Measurements from ENCODE around the gene WDR90. TPM values are rescaled to one million over a fixed set of nuclear protein-coding genes. Genes with fewer than 3 reads are reported as not detected.

WDR90 gene
- polyA plus RNA-seq, 2 of the 4 experiments (the other 2 are of a cell fraction): 6.5 to 30.7 TPM

GRCh38 chr16:649631-650030 lies 466 bp downstream of the WDR90 start:
- no peaks in the 10 kb centered on the region for H3K9me3 ChIP-seq
- 90% methylated on average over 4 of the region's 44 CpGs for WGBS (ENCODE audit: missing lambda C conversion rate)
- peak overlapping the region; percentile 79 for H3K4me3 ChIP-seq
- ATAC-seq (peak in 1 of 2 experiments; percentile 8; a peak in 1 of 6 replicates), FAIRE-seq (no peak), DNase-seq (ENCODE audit: low read depth in 1 of 2, low spot score in 1 of 2) (no peak)
- H3K27ac ChIP-seq: peak overlapping the region; percentile 90 to 99
- POLR2A ChIA-PET: interaction anchor here (0.6 to 1.3 kb wide), 4 partner anchors 13 to 773 kb away, joined by 3 to 6 read pairs (median 4); partner anchors contain the start of genes METTL26 and RHBDL1
- no peak for TF ChIP-seq JUNB (IDR thresholded peaks at IDR 0.05)
- no peak for TF ChIP-seq HDAC2 (IDR thresholded peaks at IDR 0.05)
- no peak for TF ChIP-seq RFX5 (IDR thresholded peaks at IDR 0.05)
- no peak for TF ChIP-seq FOSB (CRISPR knock-in tag; IDR thresholded peaks at IDR 0.05)
- no peak for TF ChIP-seq BHLHE40 (IDR thresholded peaks at IDR 0.05; ENCODE audit: low read depth, low read length)
- TF ChIP-seq PHF8 (IDR thresholded peaks at IDR 0.05; ENCODE audit: borderline replicate concordance, low read depth): no peak
- no peak for TF ChIP-seq NFE2L2 (conservative IDR thresholded peaks at IDR 0.05; ENCODE audit: low read length)
- TF ChIP-seq CBX2 (IDR thresholded peaks at IDR 0.05; ENCODE audit: borderline replicate concordance, low read depth): no peak
- TF ChIP-seq, protein P1, sequence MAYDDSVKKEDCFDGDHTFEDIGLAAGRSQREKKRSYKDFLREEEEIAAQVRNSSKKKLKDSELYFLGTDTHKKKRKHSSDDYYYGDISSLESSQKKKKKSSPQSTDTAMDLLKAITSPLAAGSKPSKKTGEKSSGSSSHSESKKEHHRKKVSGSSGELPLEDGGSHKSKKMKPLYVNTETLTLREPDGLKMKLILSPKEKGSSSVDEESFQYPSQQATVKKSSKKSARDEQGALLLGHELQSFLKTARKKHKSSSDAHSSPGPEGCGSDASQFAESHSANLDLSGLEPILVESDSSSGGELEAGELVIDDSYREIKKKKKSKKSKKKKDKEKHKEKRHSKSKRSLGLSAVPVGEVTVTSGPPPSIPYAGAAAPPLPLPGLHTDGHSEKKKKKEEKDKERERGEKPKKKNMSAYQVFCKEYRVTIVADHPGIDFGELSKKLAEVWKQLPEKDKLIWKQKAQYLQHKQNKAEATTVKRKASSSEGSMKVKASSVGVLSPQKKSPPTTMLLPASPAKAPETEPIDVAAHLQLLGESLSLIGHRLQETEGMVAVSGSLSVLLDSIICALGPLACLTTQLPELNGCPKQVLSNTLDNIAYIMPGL (CRISPR knock-in tag; IDR thresholded peaks at IDR 0.05; ENCODE audit: borderline replicate concordance): no peak
- TF ChIP-seq RCOR1 (IDR thresholded peaks at IDR 0.05; ENCODE audit: low read depth, low read length): no peak
- peaks cover 41% of the 10 kb centered on the region for H3K4me1 ChIP-seq
- CTCF ChIA-PET: interaction anchor here (1.1 to 6.1 kb wide), 7 partner anchors 10 to 31 kb away, joined by 3 to 64 read pairs (median 3); partner anchors contain the start of genes RHOT2 and STUB1
- H3K4me2 ChIP-seq: peak overlapping the region; percentile 93

DNA sequence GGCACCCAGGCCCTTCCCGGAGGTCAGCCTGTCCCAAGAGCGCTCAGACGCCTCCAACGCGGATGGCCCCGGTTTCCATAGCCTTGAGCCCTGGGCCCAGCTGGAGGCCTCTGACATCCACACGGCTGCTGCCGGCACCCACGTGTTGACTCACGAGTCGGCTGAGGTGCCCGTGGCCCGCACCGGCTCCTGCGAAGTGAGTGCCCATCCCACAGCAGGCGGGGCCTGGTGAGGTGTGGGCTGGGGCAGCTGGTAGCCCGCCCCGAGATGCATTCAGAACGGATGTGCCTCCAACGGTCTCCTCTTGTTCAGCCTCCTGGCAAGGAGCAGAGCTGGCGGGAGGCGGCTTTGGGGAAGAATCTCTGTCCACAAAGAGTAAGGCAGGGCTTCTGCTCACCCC lies 2.7 kb downstream of the WDR90 start:
- 84% methylated on average over 6 of the region's 22 CpGs for WGBS (ENCODE audit: missing lambda C conversion rate)
- CTCF ChIA-PET: interaction anchor here (2.3 to 6.1 kb wide), 3 partner anchors 8 to 16 kb away, joined by 10 to 64 read pairs (median 16); partner anchors contain the start of gene RHOT2
- H3K4me2 ChIP-seq: no peak overlapping the region
- no peak for ATAC-seq
- no peak for TF ChIP-seq JUN (IDR thresholded peaks at IDR 0.05)
- TF ChIP-seq RARB (CRISPR knock-in tag; IDR thresholded peaks at IDR 0.05): no peak
- no peak for TF ChIP-seq RCOR1 (IDR thresholded peaks at IDR 0.05; ENCODE audit: low read depth, low read length)
- no peak for TF ChIP-seq EP300 (IDR thresholded peaks at IDR 0.05)
- TF ChIP-seq ATOH8 (CRISPR knock-in tag; IDR thresholded peaks at IDR 0.05; ENCODE audit: low read depth): no peak
- no peak for TF ChIP-seq ZNF302 (CRISPR knock-in tag; IDR thresholded peaks at IDR 0.05)
- TF ChIP-seq USF2 (IDR thresholded peaks at IDR 0.05): no peak
- TF ChIP-seq FOSL2 (IDR thresholded peaks at IDR 0.05): no peak
- TF ChIP-seq FOSL2 (CRISPR knock-in tag; IDR thresholded peaks at IDR 0.05): no peak
- TF ChIP-seq E2F6 (IDR thresholded peaks at IDR 0.05; ENCODE audit: borderline replicate concordance, low read depth): no peak
- TF ChIP-seq CBX2 (IDR thresholded peaks at IDR 0.05; ENCODE audit: borderline replicate concordance, low read depth): no peak
- no peak for TF ChIP-seq PBX3 (IDR thresholded peaks at IDR 0.05)
- TF ChIP-seq, protein P2, sequence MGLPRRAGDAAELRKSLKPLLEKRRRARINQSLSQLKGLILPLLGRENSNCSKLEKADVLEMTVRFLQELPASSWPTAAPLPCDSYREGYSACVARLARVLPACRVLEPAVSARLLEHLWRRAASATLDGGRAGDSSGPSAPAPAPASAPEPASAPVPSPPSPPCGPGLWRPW (IDR thresholded peaks at IDR 0.05): no peak
- TF ChIP-seq MAZ (IDR thresholded peaks at IDR 0.05; ENCODE audit: borderline replicate concordance, low read depth, low read length): no peak
- no peak for TF ChIP-seq RNF2 (IDR thresholded peaks at IDR 0.05; ENCODE audit: borderline replicate concordance, low read depth)
- TF ChIP-seq, protein P3, sequence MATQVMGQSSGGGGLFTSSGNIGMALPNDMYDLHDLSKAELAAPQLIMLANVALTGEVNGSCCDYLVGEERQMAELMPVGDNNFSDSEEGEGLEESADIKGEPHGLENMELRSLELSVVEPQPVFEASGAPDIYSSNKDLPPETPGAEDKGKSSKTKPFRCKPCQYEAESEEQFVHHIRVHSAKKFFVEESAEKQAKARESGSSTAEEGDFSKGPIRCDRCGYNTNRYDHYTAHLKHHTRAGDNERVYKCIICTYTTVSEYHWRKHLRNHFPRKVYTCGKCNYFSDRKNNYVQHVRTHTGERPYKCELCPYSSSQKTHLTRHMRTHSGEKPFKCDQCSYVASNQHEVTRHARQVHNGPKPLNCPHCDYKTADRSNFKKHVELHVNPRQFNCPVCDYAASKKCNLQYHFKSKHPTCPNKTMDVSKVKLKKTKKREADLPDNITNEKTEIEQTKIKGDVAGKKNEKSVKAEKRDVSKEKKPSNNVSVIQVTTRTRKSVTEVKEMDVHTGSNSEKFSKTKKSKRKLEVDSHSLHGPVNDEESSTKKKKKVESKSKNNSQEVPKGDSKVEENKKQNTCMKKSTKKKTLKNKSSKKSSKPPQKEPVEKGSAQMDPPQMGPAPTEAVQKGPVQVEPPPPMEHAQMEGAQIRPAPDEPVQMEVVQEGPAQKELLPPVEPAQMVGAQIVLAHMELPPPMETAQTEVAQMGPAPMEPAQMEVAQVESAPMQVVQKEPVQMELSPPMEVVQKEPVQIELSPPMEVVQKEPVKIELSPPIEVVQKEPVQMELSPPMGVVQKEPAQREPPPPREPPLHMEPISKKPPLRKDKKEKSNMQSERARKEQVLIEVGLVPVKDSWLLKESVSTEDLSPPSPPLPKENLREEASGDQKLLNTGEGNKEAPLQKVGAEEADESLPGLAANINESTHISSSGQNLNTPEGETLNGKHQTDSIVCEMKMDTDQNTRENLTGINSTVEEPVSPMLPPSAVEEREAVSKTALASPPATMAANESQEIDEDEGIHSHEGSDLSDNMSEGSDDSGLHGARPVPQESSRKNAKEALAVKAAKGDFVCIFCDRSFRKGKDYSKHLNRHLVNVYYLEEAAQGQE (IDR thresholded peaks at IDR 0.05): no peak
- TF ChIP-seq PHF8 (IDR thresholded peaks at IDR 0.05; ENCODE audit: borderline replicate concordance, low read depth): no peak
- TF ChIP-seq KDM5A (IDR thresholded peaks at IDR 0.05): no peak
- no peak for TF ChIP-seq ZFP36 (IDR thresholded peaks at IDR 0.05; ENCODE audit: borderline replicate concordance, partially characterized antibody)
- H3K4me1 ChIP-seq: peaks cover 21% of the 10 kb centered on the region
- no peak overlapping the region for H3K27ac ChIP-seq
- no peaks in the 10 kb centered on the region for H3K9me3 ChIP-seq
- DNase-seq (ENCODE audit: low read depth in 1 of 2, low spot score in 1 of 2): no peak
- FAIRE-seq: no peak
- no peak overlapping the region for H3K4me3 ChIP-seq
- POLR2A ChIA-PET: no interaction called here
